HL-60 (cell line): ENCODE results near the gene DCPS.

Experiments
- CTCF ChIP-seq: IDR thresholded peaks from one replicate; pipeline ENCODE4 v1.5.1; 2011; ENCODE audit warnings: low read length, control low read depth, inconsistent platforms; ENCODE audit not compliant: insufficient read depth
- GABPA ChIP-seq: IDR thresholded peaks from 2 replicates; pipeline ENCODE4 v1.6.1; 2012; ENCODE audit warnings: low read depth
- POLR2AphosphoS5 ChIP-seq: IDR thresholded peaks from 2 replicates; pipeline ENCODE4 v1.6.1; 2012; ENCODE audit warnings: low read depth
- SPI1 ChIP-seq: IDR thresholded peaks from 2 replicates; pipeline ENCODE4 v1.6.1; 2012; ENCODE audit warnings: low read depth, mild to moderate bottlenecking, borderline replicate concordance
- TF ChIP-seq, protein P1 (sequence below): IDR thresholded peaks from 2 replicates; pipeline ENCODE4 v1.6.1; 2012; ENCODE audit warnings: low read depth; ENCODE audit not compliant: insufficient replicate concordance

GRCh38 chr11:126347751-126348668 lies 44.1 kb downstream of the DCPS start:
- TF ChIP-seq, protein P1, sequence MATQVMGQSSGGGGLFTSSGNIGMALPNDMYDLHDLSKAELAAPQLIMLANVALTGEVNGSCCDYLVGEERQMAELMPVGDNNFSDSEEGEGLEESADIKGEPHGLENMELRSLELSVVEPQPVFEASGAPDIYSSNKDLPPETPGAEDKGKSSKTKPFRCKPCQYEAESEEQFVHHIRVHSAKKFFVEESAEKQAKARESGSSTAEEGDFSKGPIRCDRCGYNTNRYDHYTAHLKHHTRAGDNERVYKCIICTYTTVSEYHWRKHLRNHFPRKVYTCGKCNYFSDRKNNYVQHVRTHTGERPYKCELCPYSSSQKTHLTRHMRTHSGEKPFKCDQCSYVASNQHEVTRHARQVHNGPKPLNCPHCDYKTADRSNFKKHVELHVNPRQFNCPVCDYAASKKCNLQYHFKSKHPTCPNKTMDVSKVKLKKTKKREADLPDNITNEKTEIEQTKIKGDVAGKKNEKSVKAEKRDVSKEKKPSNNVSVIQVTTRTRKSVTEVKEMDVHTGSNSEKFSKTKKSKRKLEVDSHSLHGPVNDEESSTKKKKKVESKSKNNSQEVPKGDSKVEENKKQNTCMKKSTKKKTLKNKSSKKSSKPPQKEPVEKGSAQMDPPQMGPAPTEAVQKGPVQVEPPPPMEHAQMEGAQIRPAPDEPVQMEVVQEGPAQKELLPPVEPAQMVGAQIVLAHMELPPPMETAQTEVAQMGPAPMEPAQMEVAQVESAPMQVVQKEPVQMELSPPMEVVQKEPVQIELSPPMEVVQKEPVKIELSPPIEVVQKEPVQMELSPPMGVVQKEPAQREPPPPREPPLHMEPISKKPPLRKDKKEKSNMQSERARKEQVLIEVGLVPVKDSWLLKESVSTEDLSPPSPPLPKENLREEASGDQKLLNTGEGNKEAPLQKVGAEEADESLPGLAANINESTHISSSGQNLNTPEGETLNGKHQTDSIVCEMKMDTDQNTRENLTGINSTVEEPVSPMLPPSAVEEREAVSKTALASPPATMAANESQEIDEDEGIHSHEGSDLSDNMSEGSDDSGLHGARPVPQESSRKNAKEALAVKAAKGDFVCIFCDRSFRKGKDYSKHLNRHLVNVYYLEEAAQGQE: no peak
- TF ChIP-seq CTCF (no peak), POLR2AphosphoS5 (peak; percentile 22; the same call in 1 of the 2 replicates), GABPA (no peak), SPI1 (no peak)
